ENCODE measurements around the gene AXIN1. TPM values are rescaled to one million over a fixed set of nuclear protein-coding genes. Genes with fewer than 3 reads are reported as not detected.

Gene AXIN1
- total RNA-seq, 4 donors from 2014 or later: 37.9 to 45.7 (median 40.6) TPM

DNA sequence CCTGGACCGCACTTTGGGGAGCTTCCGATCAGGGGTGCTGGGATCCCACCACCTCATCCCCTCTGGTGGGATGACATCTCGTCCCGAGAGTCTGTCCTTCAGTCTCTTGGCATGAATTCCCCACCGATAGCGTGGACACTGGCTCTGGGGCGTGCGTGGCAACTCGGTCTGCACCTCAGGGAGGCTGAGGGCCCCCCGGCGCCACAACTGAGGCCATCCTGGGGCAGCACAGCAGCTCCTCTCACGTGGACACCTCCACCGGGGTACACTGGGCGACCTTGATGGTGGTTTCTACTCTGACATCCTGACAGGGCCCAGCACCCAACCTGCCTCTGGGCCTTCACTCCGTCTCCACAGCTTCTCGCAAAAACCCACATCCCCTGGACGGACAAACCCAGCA, 61.0 kb downstream of the AXIN1 start:
- H3K4me3 ChIP-seq (ENCODE audit: low read depth, poor library complexity, severe bottlenecking): no peak overlapping the region
- TF ChIP-seq CTCF (IDR thresholded peaks at IDR 0.05) (no peak), POLR2A (IDR thresholded peaks at IDR 0.05) (no peak)

GRCh38 chr16:290681-291405, 61.7 kb downstream of the AXIN1 start:
- WGBS, 2 donors: 92 to 94% methylated on average over 39 to 46 of the region's 50 CpGs
- intact Hi-C loops (cut with DNase I; ENCODE audit: low total_unique reads): no loop called here
- DNase-seq (ENCODE audit: low spot score in 2 of 2): no peak

More for the DNA sequence above, 61.0 kb downstream of the AXIN1 start:
- DNase-seq (ENCODE audit: low spot score in 2 of 2): no peak
- WGBS, 2 donors: 88 to 95% methylated on average over 8 to 17 of the region's 17 CpGs
- intact Hi-C loops (cut with DNase I; ENCODE audit: low total_unique reads): no loop called here

GRCh38 chr16:290015-290680, 62.4 kb downstream of the AXIN1 start:
- no peak for DNase-seq (ENCODE audit: low spot score in 2 of 2)
- H3K4me3 ChIP-seq (ENCODE audit: low read depth, poor library complexity, severe bottlenecking): no peak overlapping the region
- WGBS, 2 donors: 86 to 90% methylated on average over 20 to 25 of the region's 25 CpGs
- intact Hi-C loops (cut with DNase I; ENCODE audit: low total_unique reads): no loop called here
- TF ChIP-seq POLR2A (IDR thresholded peaks at IDR 0.05): no peak
- no peak for TF ChIP-seq CTCF (IDR thresholded peaks at IDR 0.05)

More at GRCh38 chr16:290681-291405, 61.7 kb downstream of the AXIN1 start:
- no peak overlapping the region for H3K4me3 ChIP-seq (ENCODE audit: low read depth, poor library complexity, severe bottlenecking)
- TF ChIP-seq POLR2A (IDR thresholded peaks at IDR 0.05): no peak
- TF ChIP-seq CTCF (IDR thresholded peaks at IDR 0.05): no peak

- whole genome bisulfite sequencing, 2 donors: 93 to 95% methylated on average over 19 to 21 of the region's 22 CpGs
- H3K4me3 ChIP-seq (ENCODE audit: low read depth, poor library complexity, severe bottlenecking): no peak overlapping the region
- no peak for DNase-seq (ENCODE audit: low spot score in 2 of 2)
- TF ChIP-seq CTCF (IDR thresholded peaks at IDR 0.05) (no peak), POLR2A (IDR thresholded peaks at IDR 0.05) (no peak)
- intact Hi-C loops (cut with DNase I; ENCODE audit: low total_unique reads): no loop called here
These were observed 63.0 kb downstream of the AXIN1 start for GRCh38 chr16:289395-289997.

DNA sequence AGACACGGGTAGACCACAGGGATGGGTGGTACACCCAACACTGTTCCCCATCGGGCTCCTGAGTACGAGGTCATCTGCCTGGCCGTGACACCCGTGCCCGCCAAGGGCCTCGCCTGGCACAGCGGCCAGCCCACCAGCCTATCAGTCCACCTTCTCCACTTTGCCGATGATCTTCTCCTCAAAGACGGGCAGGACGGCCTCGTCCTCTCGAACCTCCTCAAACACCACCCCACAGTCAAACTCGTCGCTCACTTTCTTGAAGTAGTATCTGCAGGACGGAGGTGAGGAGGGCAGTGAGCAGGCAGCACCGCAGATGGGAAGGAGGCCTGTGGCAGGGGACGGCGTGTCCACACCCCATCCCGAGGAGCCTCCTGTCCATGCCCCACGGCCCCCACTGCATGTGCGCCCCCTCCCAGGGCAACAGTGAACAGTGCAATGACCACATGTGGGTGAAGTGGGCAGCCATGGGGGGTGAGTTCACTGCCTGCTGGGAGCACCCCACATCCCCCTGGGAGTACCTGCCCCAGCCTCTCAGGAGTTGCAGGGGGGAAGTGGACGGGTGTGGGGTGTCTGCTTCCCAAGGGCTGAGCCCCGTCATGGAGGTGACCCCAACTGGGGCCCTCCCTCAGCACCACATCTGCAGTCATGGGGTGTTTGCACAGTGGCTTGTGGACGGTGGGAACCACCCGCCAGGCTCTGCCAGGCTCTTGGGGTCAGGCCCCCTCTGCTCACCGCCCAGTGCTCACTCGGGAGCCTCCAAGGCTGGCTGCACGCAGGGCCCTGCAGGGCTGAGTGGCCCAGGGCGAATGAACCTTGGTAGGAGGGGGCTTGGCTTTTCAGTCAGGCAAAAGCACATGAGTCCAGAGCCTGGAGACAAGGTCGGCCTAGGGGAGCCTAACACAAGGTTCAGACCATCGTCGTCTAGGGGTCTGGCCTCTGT, 64.3 kb downstream of the AXIN1 start:
- H3K4me3 ChIP-seq (ENCODE audit: low read depth, poor library complexity, severe bottlenecking): no peak overlapping the region
- DNase-seq (ENCODE audit: low spot score in 2 of 2): no peak
- 93 to 96% methylated on average over 29 to 30 of the region's 33 CpGs for WGBS, 2 donors
- intact Hi-C loops (cut with DNase I; ENCODE audit: low total_unique reads): no loop called here
- TF ChIP-seq CTCF (IDR thresholded peaks at IDR 0.05) (no peak), POLR2A (IDR thresholded peaks at IDR 0.05) (no peak)
